Measurements from ENCODE around the gene CHSY3.

The CHSY3 gene

GRCh38 chr5:130102960-130103359 lies 198.7 kb downstream of the CHSY3 start:
- no peak for DNase-seq

- no peak for DNase-seq
These were observed 200.8 kb downstream of the CHSY3 start for GRCh38 chr5:130104895-130105688.

- DNase-seq: no peak
These were observed 202.2 kb downstream of the CHSY3 start for GRCh38 chr5:130106480-130106879.

- DNase-seq: no peak
These were observed 204.9 kb downstream of the CHSY3 start for GRCh38 chr5:130109152-130109551.

GRCh38 chr5:130110328-130110727 lies 206.1 kb downstream of the CHSY3 start:
- DNase-seq: no peak

- DNase-seq: no peak
These were observed 207.5 kb downstream of the CHSY3 start for GRCh38 chr5:130111746-130112145.

GRCh38 chr5:130112246-130112645 lies 208.0 kb downstream of the CHSY3 start:
- no peak for DNase-seq

- DNase-seq: no peak
These were observed 211.4 kb downstream of the CHSY3 start for GRCh38 chr5:130115686-130116085.

- DNase-seq: no peak
These were observed 212.2 kb downstream of the CHSY3 start for GRCh38 chr5:130116462-130116861.

- no peak for DNase-seq
These were observed 212.7 kb downstream of the CHSY3 start for GRCh38 chr5:130116972-130117371.

- DNase-seq: no peak
These were observed 222.5 kb downstream of the CHSY3 start for GRCh38 chr5:130126746-130127145.

GRCh38 chr5:130135506-130135905 lies 231.2 kb downstream of the CHSY3 start:
- no peak for DNase-seq

GRCh38 chr5:130136300-130136699 lies 232.0 kb downstream of the CHSY3 start:
- no peak for DNase-seq

- DNase-seq: no peak
These were observed 233.4 kb downstream of the CHSY3 start for GRCh38 chr5:130137681-130138080.

GRCh38 chr5:130138406-130139045 lies 234.3 kb downstream of the CHSY3 start:
- DNase-seq: no peak

- DNase-seq: no peak
These were observed 237.5 kb downstream of the CHSY3 start for GRCh38 chr5:130141659-130142320.

GRCh38 chr5:130151239-130151638 lies 247.0 kb downstream of the CHSY3 start:
- DNase-seq: no peak

GRCh38 chr5:130155345-130156011 lies 251.2 kb downstream of the CHSY3 start:
- DNase-seq: no peak

GRCh38 chr5:130158036-130158435 lies 253.8 kb downstream of the CHSY3 start:
- no peak for DNase-seq

- no peak for DNase-seq
These were observed 255.7 kb downstream of the CHSY3 start for GRCh38 chr5:130159968-130160367.

- DNase-seq: no peak
These were observed 260.7 kb downstream of the CHSY3 start for GRCh38 chr5:130164966-130165365.

- DNase-seq: no peak
These were observed 262.7 kb downstream of the CHSY3 start for GRCh38 chr5:130166839-130167490.

- DNase-seq: no peak
These were observed 263.9 kb downstream of the CHSY3 start for GRCh38 chr5:130168211-130168610.

Measured in activated effector memory CD4-positive, alpha-beta T cell treated with anti-CD3 and anti-CD28 coated beads, Interleukin-2, amount 50 U/mL, for 16 hours (primary cell).